H9 (cell line): ENCODE measurements around the gene CASP6. TPM values are rescaled to one million over a fixed set of nuclear protein-coding genes. Genes with fewer than 3 reads are reported as not detected.

ENCODE experiments used
- DNase-seq: peaks from one replicate; pipeline ENCODE4 v3.0.0-alpha.2; 2017
- H2AFZ ChIP-seq: one replicate; pipeline ENCODE4 v1.6.1; 2013; ENCODE audit warnings: mild to moderate bottlenecking, low read length, control low read depth, moderate library complexity
- H2AK5ac ChIP-seq: 2 replicates; pipeline ENCODE4 v1.6.1; 2013; ENCODE audit warnings: low read length, control low read depth, mixed read lengths; ENCODE audit not compliant: insufficient read length
- H2BK120ac ChIP-seq: one replicate; pipeline ENCODE4 v1.6.1; 2013; ENCODE audit warnings: low read depth, mild to moderate bottlenecking, low read length, control low read depth, inconsistent platforms; ENCODE audit not compliant: poor library complexity, severe bottlenecking
- H2BK12ac ChIP-seq: 2 replicates; pipeline ENCODE4 v1.6.1; 2013; ENCODE audit warnings: low read length, control low read depth, mixed read lengths, low read depth; ENCODE audit not compliant: insufficient read length
- H2BK15ac ChIP-seq: 2 replicates; pipeline ENCODE4 v1.6.1; 2013; ENCODE audit warnings: low read depth, low read length, control low read depth
- H2BK20ac ChIP-seq: one replicate; pipeline ENCODE4 v1.6.1; 2013; ENCODE audit warnings: low read depth, mild to moderate bottlenecking, low read length, control low read depth, inconsistent platforms; ENCODE audit not compliant: poor library complexity, severe bottlenecking
- H2BK5ac ChIP-seq: 2 replicates; pipeline ENCODE4 v1.6.1; 2013; ENCODE audit warnings: low read length, control low read depth, mixed read lengths; ENCODE audit not compliant: insufficient read length
- H3K14ac ChIP-seq: 2 replicates; pipeline ENCODE4 v1.6.1; 2013; ENCODE audit warnings: low read length, control low read depth; ENCODE audit not compliant: insufficient read depth
- H3K18ac ChIP-seq: 2 replicates; pipeline ENCODE4 v1.6.1; 2013; ENCODE audit warnings: low read depth, mild to moderate bottlenecking, mixed read lengths, low read length, control low read depth; ENCODE audit not compliant: insufficient read length
- H3K23ac ChIP-seq: 2 replicates; pipeline ENCODE4 v1.6.1; 2013; ENCODE audit warnings: low read length, control low read depth, mixed read lengths, low read depth; ENCODE audit not compliant: insufficient read length
- H3K23me2 ChIP-seq: 2 replicates; pipeline ENCODE4 v1.6.1; 2013; ENCODE audit warnings: low read depth, mild to moderate bottlenecking, mixed read lengths, low read length, control low read depth; ENCODE audit not compliant: insufficient read length, poor library complexity, severe bottlenecking
- H3K27ac ChIP-seq: 2 replicates; pipeline ENCODE4 v1.5.1; 2013; ENCODE audit warnings: low read length, control low read depth, mixed read lengths, low read depth; ENCODE audit not compliant: insufficient read length
- H3K27me3 ChIP-seq: 2 replicates; pipeline ENCODE4 v1.6.1; 2013; ENCODE audit warnings: low read length, control low read depth, inconsistent platforms; ENCODE audit not compliant: insufficient read depth
- H3K4ac ChIP-seq: 2 replicates; pipeline ENCODE4 v1.6.1; 2013; ENCODE audit warnings: low read depth, mild to moderate bottlenecking, control low read depth, inconsistent platforms, low read length, moderate library complexity
- H3K4me1 ChIP-seq: 2 replicates; pipeline ENCODE4 v1.6.1; 2013; ENCODE audit warnings: low read length, control low read depth, inconsistent platforms; ENCODE audit not compliant: insufficient read depth
- H3K4me2 ChIP-seq: 2 replicates; pipeline ENCODE4 v1.6.1; 2013; ENCODE audit warnings: low read length, control low read depth, mixed read lengths; ENCODE audit not compliant: insufficient read length, insufficient read depth
- H3K56ac ChIP-seq: 2 replicates; pipeline ENCODE4 v1.6.1; 2013; ENCODE audit warnings: low read depth, mild to moderate bottlenecking, mixed read lengths, low read length, control low read depth; ENCODE audit not compliant: insufficient read length
- H3K79me1 ChIP-seq: 2 replicates; pipeline ENCODE4 v1.6.1; 2013; ENCODE audit warnings: low read depth, mild to moderate bottlenecking, moderate library complexity, low read length, control low read depth, inconsistent platforms; ENCODE audit not compliant: insufficient read depth, poor library complexity, severe bottlenecking
- H3K79me2 ChIP-seq: 2 replicates; pipeline ENCODE4 v1.6.1; 2013; ENCODE audit warnings: low read length, control low read depth, inconsistent platforms; ENCODE audit not compliant: insufficient read depth
- H3K9ac ChIP-seq: 2 replicates; pipeline ENCODE4 v1.6.1; 2013; ENCODE audit warnings: low read length, control low read depth, mixed read lengths; ENCODE audit not compliant: insufficient read length; ENCODE audit errors: extremely low read depth
- H3K9me3 ChIP-seq: one replicate; pipeline ENCODE4 v1.6.1; 2013; ENCODE audit warnings: low read depth, low read length, inconsistent platforms; ENCODE audit not compliant: control insufficient read depth
- H3T11ph ChIP-seq: one replicate; pipeline ENCODE4 v1.6.1; 2013; ENCODE audit warnings: mild to moderate bottlenecking, low read length, control low read depth, inconsistent platforms
- H4K20me1 ChIP-seq: one replicate; pipeline ENCODE4 v1.6.1; 2013; ENCODE audit not compliant: control insufficient read depth, insufficient read length, insufficient read depth
- H4K5ac ChIP-seq: 2 replicates; pipeline ENCODE4 v1.6.1; 2013; ENCODE audit warnings: low read depth, mild to moderate bottlenecking, mixed read lengths, low read length, control low read depth; ENCODE audit not compliant: insufficient read length
- H4K8ac ChIP-seq: replicated peaks from 2 replicates; pipeline ENCODE4 v1.6.1; 2013; ENCODE audit warnings: low read length, control low read depth, mixed read lengths, low read depth; ENCODE audit not compliant: insufficient read length
- H4K91ac ChIP-seq: 2 replicates; pipeline ENCODE4 v1.6.1; 2013; ENCODE audit warnings: low read depth, mild to moderate bottlenecking, moderate library complexity, mixed read lengths, low read length, control low read depth; ENCODE audit not compliant: insufficient read length
- H3K27ac Mint-ChIP-seq, 3 experiments: 2 replicates in 2 of 3; 3 replicates in 1 of 3; pipeline ENCODE4 v1.8.0; 2020 to 2021; ENCODE audit warnings: mixed read lengths in 3 of 3, mild to moderate bottlenecking in 1 of 3, moderate library complexity in 1 of 3
- H3K27me3 Mint-ChIP-seq: 2 replicates; pipeline ENCODE4 v1.8.0; 2021; ENCODE audit warnings: low read depth, mild to moderate bottlenecking, moderate library complexity, mixed read lengths
- H3K36me3 Mint-ChIP-seq, 3 experiments: 2 replicates in 2 of 3; 3 replicates in 1 of 3; pipeline ENCODE4 v1.8.0; 2020 to 2021; ENCODE audit warnings: low read depth in 3 of 3, mixed read lengths in 3 of 3; ENCODE audit not compliant: insufficient read depth in 1 of 3
- H3K4me1 Mint-ChIP-seq, 2 experiments: 2 replicates each; pipeline ENCODE4 v1.8.0; 2020; ENCODE audit warnings: mixed read lengths in 2 of 2
- H3K4me3 Mint-ChIP-seq, 2 experiments: 2 replicates in 1 of 2; 3 replicates in 1 of 2; pipeline ENCODE4 v1.8.0; 2020 to 2021; ENCODE audit warnings: mild to moderate bottlenecking in 2 of 2, mixed read lengths in 2 of 2, moderate library complexity in 1 of 2
- H3K9me3 Mint-ChIP-seq, 2 experiments: 2 replicates in 1 of 2; 3 replicates in 1 of 2; pipeline ENCODE4 v1.8.0; 2020; ENCODE audit warnings: mild to moderate bottlenecking in 2 of 2, mixed read lengths in 2 of 2, moderate library complexity in 1 of 2
- WGBS: extraction: QIAGEN DNeasy Blood & Tissue Kit; methylation state at CpG from one replicate; pipeline ENCODE4 v1.1.7; 2013; ENCODE audit warnings: missing lambda C conversion rate, low lambda C conversion rate, mixed read lengths; ENCODE audit not compliant: insufficient read length; ENCODE audit errors: extremely low coverage; 5-methylcytosine and 5-hydroxymethylcytosine counted together
- total RNA-seq: library from RNA; stranded (reverse); gene quantifications from 2 replicates; pipeline ENCODE4 v1.2.1, GENCODE V29; 2021
- TF ChIP-seq, protein P1 (sequence below): fragments of 200-600 bp; sonication (generic); conservative IDR thresholded peaks from 3 replicates; pipeline ENCODE4 v1.8.0; 2021; ENCODE audit warnings: antibody characterized with exemption, mild to moderate bottlenecking

CASP6 gene
- total RNA-seq, 1 experiment from 2014 or later: 25.2 TPM

DNA sequence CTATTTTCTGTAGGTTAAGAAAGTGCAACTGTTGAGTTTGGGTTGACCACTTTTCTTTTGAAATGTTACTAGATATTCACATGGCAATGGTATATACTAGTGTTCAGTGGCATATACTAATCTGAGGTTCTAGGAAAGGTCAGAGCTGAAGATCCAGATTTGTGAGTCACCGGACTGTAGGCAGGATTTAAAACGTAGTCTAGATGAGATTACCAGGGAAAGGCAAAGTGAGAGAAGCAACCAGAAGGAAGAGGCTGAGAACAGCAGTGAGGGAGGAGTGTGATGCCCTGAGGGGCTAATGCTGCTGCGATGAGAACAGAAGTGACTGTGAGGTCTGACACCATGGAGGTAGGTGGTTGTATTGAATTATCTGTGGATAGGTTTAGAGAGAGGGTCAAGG is 36.3 kb upstream of the CASP6 start:
- H2AFZ ChIP-seq: no peak overlapping the region
- H3K9ac ChIP-seq: no peak overlapping the region
- H4K91ac ChIP-seq: no peak overlapping the region
- H2BK15ac ChIP-seq: no peak overlapping the region
- H2AK5ac ChIP-seq: no peak overlapping the region
- no peak for DNase-seq
- no peaks in the 10 kb centered on the region for H3K23me2 ChIP-seq
- H3K14ac ChIP-seq: no peak overlapping the region
- H3K56ac ChIP-seq: no peak overlapping the region
- Mint-ChIP-seq H3K4me3 (no peak overlapping the region), H3K27ac (no peak overlapping the region), H3K27me3 (no peaks in the 10 kb centered on the region), H3K4me1 (peaks cover 6% of the 10 kb centered on the region in 2 experiments; a peak in 3 of 4 replicates), H3K36me3 (no peaks in the 10 kb centered on the region), H3K9me3 (no peaks in the 10 kb centered on the region; a peak in 1 of 5 replicates)
- no peaks in the 10 kb centered on the region for H3K4me1 ChIP-seq
- no peaks in the 10 kb centered on the region for H3K79me2 ChIP-seq
- H3K79me1 ChIP-seq: no peaks in the 10 kb centered on the region
- no peaks in the 10 kb centered on the region for H4K20me1 ChIP-seq
- no peak overlapping the region for H3K27ac ChIP-seq
- no peak overlapping the region for H2BK12ac ChIP-seq
- no peak overlapping the region for H3K4ac ChIP-seq
- no CpG with 5 or more reads among the region's 3 CpGs for WGBS
- H3K9me3 ChIP-seq: no peaks in the 10 kb centered on the region
- H4K5ac ChIP-seq: no peak overlapping the region
- H3K18ac ChIP-seq: no peak overlapping the region
- H4K8ac ChIP-seq: no peak overlapping the region
- TF ChIP-seq, protein P1, sequence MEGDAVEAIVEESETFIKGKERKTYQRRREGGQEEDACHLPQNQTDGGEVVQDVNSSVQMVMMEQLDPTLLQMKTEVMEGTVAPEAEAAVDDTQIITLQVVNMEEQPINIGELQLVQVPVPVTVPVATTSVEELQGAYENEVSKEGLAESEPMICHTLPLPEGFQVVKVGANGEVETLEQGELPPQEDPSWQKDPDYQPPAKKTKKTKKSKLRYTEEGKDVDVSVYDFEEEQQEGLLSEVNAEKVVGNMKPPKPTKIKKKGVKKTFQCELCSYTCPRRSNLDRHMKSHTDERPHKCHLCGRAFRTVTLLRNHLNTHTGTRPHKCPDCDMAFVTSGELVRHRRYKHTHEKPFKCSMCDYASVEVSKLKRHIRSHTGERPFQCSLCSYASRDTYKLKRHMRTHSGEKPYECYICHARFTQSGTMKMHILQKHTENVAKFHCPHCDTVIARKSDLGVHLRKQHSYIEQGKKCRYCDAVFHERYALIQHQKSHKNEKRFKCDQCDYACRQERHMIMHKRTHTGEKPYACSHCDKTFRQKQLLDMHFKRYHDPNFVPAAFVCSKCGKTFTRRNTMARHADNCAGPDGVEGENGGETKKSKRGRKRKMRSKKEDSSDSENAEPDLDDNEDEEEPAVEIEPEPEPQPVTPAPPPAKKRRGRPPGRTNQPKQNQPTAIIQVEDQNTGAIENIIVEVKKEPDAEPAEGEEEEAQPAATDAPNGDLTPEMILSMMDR: no peak
- no peak overlapping the region for H3K4me2 ChIP-seq
- no peaks in the 10 kb centered on the region for H3K27me3 ChIP-seq
- H2BK5ac ChIP-seq: no peak overlapping the region
- no peak overlapping the region for H3K23ac ChIP-seq
- H3T11ph ChIP-seq: no peak overlapping the region
- H2BK20ac ChIP-seq: no peak overlapping the region
- no peak overlapping the region for H2BK120ac ChIP-seq
